HG03469 (cell line): Measurements from ENCODE around the gene GGACT.
A peak's percentile ranks its signal among the peaks of the same experiment; 100 is the strongest.
"Not testable (repeated sequence)": the region's sequence is repeated elsewhere in the genome, so short reads cannot be mapped to it uniquely, and the experiment has no call there.

Experiments used
- ATAC-seq: cut with Tn5 transposase; IDR thresholded peaks from one replicate; pipeline ENCODE4 v1.9.1; 2021; ENCODE audit warnings: mild to moderate bottlenecking, moderate library complexity, moderate number of reproducible peaks; ENCODE audit not compliant: unreplicated experiment

GGACT gene

GRCh38 chr13:100588331-100589177, at the start of gene GGACT:
GGACT (minus strand) TSS chr13:100588789; CDS start chr13:100532591, 56,198 bp downstream.
- peak; percentile 93 for ATAC-seq

DNA sequence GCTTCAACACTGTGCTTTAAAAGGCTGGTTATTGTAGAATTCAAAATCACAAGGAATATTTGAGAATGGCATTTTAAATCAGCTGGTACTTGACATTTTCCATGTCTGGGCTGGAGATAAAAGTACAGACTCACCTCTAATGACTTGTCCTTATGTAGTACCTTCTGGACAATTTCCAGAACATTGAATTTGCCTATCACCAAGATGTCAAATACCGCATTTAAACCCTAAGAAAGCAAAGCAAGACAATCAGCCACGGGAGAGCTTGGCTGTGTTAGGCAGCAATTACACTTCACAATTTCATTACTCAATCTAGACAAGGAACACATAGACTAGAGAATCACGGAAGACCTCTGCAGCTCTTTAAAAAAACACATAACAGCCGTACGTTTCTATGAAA, 49.2 kb upstream of the GGACT start:
- ATAC-seq, result no peak

DNA sequence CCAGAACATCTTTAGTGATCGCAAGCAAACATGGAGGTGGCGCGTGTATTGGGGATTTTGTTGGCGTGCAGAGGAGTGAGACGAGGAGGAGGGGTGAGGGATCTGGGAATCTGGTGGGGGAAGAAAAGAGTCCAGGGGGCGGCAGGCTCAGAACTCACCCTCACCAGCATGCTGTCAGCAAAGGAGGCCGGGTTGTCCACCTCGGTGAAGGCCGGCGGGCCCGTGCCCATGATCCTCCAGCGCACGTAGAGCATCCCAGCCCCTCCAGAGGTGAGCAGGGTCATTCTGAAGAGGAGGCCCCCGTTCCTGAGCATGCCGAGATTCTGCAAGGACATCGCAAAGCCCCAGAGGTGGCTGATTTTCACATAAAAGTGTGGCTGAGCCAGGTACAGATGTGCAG, 48.8 kb upstream of the GGACT start:
- no peak for ATAC-seq

DNA sequence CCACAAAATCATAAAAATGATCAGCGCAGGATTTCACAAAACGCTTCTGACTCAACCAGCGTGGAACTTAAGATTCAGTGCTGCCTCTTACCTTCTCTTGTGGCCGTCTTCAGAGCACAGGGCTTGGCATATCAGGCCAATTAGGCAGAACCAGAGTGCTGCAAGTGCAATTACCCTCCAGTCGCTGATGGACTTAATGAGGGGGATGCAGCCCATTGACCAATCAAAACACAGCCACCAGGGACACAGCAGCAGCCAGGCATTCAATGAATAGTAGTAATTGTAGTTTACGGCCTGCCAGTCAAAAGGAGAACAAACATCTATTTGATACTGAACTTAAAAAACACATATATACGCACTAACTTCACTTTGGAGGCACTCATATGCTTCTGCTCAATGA, 47.9 kb upstream of the GGACT start:
- ATAC-seq, result no peak

- no peak for ATAC-seq
Measured at GRCh38 chr13:100636004-100636403, 47.4 kb upstream of the GGACT start.

DNA sequence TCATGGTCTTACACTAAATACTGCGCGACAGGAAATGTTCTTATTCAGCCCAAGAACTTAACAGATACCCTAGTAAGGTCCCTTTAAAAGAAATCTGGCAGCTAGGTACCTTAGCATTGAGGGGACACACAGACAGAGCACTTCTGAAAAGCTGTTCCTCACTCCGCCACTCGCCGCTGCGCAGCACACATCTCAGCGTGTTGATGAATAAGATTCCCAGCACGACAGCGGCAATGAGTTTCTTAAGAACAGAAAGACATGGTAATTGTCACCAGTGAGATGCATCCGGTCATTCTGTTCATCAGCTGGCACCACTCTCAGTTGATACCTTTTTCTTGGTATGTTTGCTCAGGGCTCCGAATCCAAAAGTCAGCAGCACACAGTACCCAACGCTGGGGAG, 46.1 kb upstream of the GGACT start:
- no peak for ATAC-seq

- no peak for ATAC-seq
Measured at GRCh38 chr13:100633461-100633860, 44.9 kb upstream of the GGACT start.

- ATAC-seq, result no peak
Measured at GRCh38 chr13:100630555-100630954, 42.0 kb upstream of the GGACT start.

- ATAC-seq, result no peak
Measured at GRCh38 chr13:100627120-100627519, 38.5 kb upstream of the GGACT start.

DNA sequence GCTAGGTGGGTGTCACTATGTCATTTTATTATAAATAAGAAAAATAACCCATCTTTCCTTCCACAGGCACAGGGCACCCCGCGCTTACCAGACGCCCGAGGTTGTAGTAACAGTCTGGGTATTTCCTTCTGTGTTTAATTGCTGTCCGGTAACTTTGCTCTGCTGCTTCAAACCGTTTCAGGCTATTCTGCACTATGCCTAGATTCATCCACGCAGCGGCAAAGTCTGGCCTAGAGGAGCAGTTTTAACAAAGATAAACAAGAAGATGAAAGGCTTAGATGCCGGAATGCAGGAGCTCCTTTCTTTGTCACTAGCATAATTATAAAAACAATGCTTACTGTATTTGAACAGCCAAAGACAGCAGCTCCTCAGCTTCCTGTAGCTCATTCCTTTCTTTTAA, 36.9 kb upstream of the GGACT start:
- no peak for ATAC-seq

DNA sequence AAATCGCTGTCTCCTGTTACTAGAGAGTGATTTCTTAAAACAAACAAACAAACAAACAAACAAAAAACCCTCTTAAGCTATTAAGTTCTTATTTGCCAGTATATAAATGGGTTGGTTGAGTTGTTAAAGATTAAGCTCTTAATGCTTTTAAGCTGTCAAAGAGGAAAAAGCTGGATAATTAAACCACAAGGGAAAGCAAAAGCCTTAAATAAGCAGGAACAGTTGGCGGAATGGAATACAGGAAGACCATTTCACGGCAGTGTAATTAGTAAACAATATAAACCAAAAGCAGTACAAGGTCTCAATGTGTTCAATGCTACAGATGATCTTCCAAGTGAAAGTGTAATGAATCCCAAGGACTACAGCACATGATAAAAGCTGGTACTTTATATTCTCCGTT, 32.2 kb upstream of the GGACT start:
- ATAC-seq, result no peak

DNA sequence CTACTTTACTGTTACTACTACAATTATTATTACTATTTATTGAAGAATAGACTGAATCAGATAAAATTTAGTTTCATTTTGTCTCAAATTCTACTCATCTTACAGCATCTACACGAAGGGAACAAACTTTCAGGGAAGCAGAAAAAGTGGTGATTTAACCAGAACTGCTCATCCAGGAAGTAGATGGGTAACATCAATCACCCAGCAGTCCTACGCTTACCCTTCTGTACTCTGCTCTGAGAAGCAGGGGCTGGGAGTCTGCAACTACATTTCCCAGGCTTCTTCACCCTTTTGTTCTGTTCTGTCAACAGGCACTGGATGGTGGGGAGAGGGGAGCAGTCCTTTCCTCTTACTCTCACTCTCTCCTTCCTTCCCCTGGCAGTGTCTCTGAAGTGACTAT, 31.4 kb upstream of the GGACT start:
- no peak for ATAC-seq

DNA sequence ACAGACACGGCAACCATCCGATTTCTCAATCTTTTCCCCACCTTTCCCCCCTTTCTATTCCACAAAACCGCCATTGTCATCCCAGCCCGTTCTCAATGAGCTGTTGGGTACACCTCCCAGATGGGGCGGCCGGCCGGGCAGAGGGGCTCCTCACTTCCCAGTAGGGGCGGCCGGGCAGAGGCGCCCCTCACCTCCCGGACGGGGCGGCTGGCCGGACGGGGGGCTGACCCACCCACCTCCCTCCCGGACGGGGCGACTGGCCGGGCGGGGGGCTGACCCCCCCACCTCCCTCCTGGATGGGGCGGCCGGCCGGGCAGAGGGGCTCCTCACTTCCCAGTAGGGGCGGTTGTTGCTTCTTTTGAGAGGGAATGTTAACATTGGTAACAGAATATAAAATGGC, 30.3 kb upstream of the GGACT start:
- not testable (repeated sequence) for ATAC-seq

GRCh38 chr13:100613031-100613430, 24.4 kb upstream of the GGACT start:
- no peak for ATAC-seq

GRCh38 chr13:100611678-100612492, 23.3 kb upstream of the GGACT start:
- ATAC-seq, result no peak

GRCh38 chr13:100610391-100611347, 22.1 kb upstream of the GGACT start:
- ATAC-seq, result no peak

GRCh38 chr13:100608906-100609305, 20.3 kb upstream of the GGACT start:
- ATAC-seq, result peak; percentile 79

- no peak for ATAC-seq
Measured at GRCh38 chr13:100608489-100608888, 19.9 kb upstream of the GGACT start.

- ATAC-seq, result no peak
Measured at GRCh38 chr13:100604918-100605710, 16.5 kb upstream of the GGACT start.

DNA sequence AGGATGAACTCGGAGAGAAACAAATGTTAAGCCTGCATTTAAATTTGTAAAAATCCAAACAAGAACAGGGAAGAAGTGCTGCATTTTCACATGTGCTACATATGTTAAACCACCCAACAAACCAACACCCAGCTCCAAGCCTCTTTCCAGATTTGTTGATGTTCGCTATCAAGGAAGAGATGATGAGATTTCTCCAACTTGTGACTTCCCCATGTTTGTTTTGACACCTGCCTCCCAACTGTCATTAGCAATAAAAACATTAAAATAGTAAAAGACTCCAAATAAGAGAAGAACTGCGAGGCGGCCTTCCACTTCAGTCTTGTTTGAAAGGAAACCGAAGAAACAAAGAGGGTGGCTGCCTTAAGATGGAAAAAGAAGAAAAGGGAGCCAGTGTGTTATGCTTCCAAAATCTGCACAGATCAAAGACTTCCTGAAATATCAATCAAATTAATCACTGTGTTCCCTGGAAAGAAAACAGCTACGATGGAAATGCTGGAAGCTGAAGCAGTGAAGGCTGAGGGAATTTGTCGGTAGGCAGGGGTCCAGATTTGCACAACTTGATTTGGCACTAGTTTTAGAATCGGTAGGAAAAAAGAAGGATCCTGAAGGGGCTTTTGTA, 14.0 kb upstream of the GGACT start:
- no peak for ATAC-seq
